Natural killer cell (primary cell): ENCODE data around the gene MT1X. TPM values are rescaled to one million over a fixed set of nuclear protein-coding genes. Genes with fewer than 3 reads are reported as not detected.
A peak's percentile ranks its signal among the peaks of the same experiment; 100 is the strongest.

Experiments used
- ATAC-seq, 3 donors: fragments of 150-1000 bp in 2 of 3; fragments of 200-7000 bp in 1 of 3; cut with Tn5 transposase; 1 replicate in 1 of 3; 2 replicates in 2 of 3; pipeline ENCODE4 v1.10.0; 2021; ENCODE audit warnings: mild to moderate bottlenecking in 2 of 3, moderate library complexity in 2 of 3
- DNase-seq, 2 donors: peaks; one replicate each; pipeline versions ENCODE4 v3.0.0 to v3.0.0-alpha.2; 2013 to 2021; ENCODE audit warnings: mixed read lengths in 1 of 2
- H3K27ac ChIP-seq: one replicate; pipeline ENCODE4 v1.5.1; 2013; ENCODE audit warnings: mild to moderate bottlenecking, low read length
- H3K27me3 ChIP-seq: one replicate; pipeline ENCODE4 v1.6.1; 2013; ENCODE audit warnings: low read length; ENCODE audit not compliant: control insufficient read depth, insufficient read depth
- H3K36me3 ChIP-seq: one replicate; pipeline ENCODE4 v1.6.1; 2013; ENCODE audit warnings: low read length; ENCODE audit not compliant: control insufficient read depth, insufficient read depth
- H3K4me1 ChIP-seq: one replicate; pipeline ENCODE4 v1.6.1; 2013; ENCODE audit warnings: low read length; ENCODE audit not compliant: control insufficient read depth, insufficient read depth
- H3K4me3 ChIP-seq: one replicate; pipeline ENCODE4 v1.5.1; 2013; ENCODE audit warnings: low read length
- H3K9me3 ChIP-seq: one replicate; pipeline ENCODE4 v1.6.1; 2013; ENCODE audit warnings: low read length; ENCODE audit not compliant: control insufficient read depth, insufficient read depth
- H3K27ac Mint-ChIP-seq, 2 donors: one replicate each; pipeline ENCODE4 v1.8.0; 2022; ENCODE audit warnings: mild to moderate bottlenecking in 2 of 2, mixed read lengths in 2 of 2, moderate library complexity in 1 of 2
- H3K27me3 Mint-ChIP-seq, 2 donors: one replicate each; pipeline ENCODE4 v1.8.0; 2022; ENCODE audit warnings: low read depth in 2 of 2, mixed read lengths in 2 of 2
- H3K36me3 Mint-ChIP-seq: one replicate; pipeline ENCODE4 v1.8.0; 2022; ENCODE audit warnings: mixed read lengths
- H3K4me1 Mint-ChIP-seq, 2 donors: one replicate each; pipeline ENCODE4 v1.8.0; 2022; ENCODE audit warnings: mixed read lengths in 2 of 2
- H3K4me3 Mint-ChIP-seq: one replicate; pipeline ENCODE4 v1.8.0; 2022; ENCODE audit warnings: mild to moderate bottlenecking, moderate library complexity, mixed read lengths
- H3K9me3 Mint-ChIP-seq, 2 donors: one replicate each; pipeline ENCODE4 v1.8.0; 2022; ENCODE audit warnings: mixed read lengths in 2 of 2
- WGBS: methylation state at CpG from one replicate; pipeline ENCODE4 v1.1.7; 2013; ENCODE audit warnings: missing lambda C conversion rate; ENCODE audit not compliant: insufficient coverage; 5-methylcytosine and 5-hydroxymethylcytosine counted together
- intact Hi-C: fragments of 100-400 bp; cut with micrococcal nuclease; formaldehyde crosslinking; loops from one replicate; pipeline ENCODE4 v1.14.2; 2022
- total RNA-seq, 4 donors: library from RNA; stranded (reverse); fragments of 120-200 nt in 1 of 4; gene quantifications; one replicate each; pipeline versions ENCODE4 v1.2.3 to v1.2.4, GENCODE V29; 2013 to 2022
- TF ChIP-seq, protein P1 (sequence below): fragments of 200-600 bp; IDR thresholded peaks from one replicate; pipeline ENCODE4 v1.8.0; 2022; ENCODE audit warnings: antibody characterized with exemption

MT1X gene
- total RNA-seq, 3 donors from 2014 or later (not counting 1 experiment from before 2014, with no cell fraction given): 17.6 to 23.1 (median 20.0) TPM

DNA sequence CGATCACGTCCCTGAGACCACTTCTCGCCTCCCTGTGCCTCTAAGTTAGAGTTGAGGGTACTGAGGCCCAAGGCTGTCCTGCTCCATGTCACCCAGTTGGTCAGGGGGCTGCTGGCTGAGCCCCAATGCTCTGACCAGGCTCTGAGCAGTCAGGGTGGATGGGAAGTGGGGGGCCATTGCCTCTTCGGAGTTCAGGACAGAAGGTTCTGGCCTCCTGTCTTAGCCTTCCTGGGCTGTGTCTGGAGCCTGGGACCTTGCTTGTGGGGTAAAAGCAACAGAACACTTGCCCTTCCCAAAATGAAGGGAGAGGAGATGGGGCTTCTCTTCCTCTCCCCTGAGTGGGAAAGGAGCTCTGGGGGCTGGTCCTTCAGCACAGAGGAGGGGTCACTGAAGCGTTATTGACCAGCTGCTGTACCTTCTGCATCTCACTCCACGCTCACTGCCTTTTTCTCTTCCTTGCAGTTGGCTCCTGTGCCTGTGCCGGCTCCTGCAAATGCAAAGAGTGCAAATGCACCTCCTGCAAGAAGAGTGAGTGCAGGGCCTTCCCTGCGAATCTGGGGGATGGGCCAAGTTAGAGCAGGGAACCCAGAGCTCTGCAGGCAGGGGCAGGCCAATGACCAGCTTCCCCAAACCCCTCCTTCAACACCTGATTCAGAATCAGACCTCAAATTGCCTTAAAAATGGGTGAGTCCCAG lies 580 bp downstream of the MT1X start:
- peak overlapping the region; percentile 48 for H3K27ac ChIP-seq
- DNase-seq (no peak), ATAC-seq (peak in 1 of 3 donors; percentile 2)
- peak overlapping the region; percentile 64 to 88 for H3K27ac Mint-ChIP-seq
- H3K4me3 Mint-ChIP-seq: peak overlapping the region; percentile 94
- TF ChIP-seq, protein P1, sequence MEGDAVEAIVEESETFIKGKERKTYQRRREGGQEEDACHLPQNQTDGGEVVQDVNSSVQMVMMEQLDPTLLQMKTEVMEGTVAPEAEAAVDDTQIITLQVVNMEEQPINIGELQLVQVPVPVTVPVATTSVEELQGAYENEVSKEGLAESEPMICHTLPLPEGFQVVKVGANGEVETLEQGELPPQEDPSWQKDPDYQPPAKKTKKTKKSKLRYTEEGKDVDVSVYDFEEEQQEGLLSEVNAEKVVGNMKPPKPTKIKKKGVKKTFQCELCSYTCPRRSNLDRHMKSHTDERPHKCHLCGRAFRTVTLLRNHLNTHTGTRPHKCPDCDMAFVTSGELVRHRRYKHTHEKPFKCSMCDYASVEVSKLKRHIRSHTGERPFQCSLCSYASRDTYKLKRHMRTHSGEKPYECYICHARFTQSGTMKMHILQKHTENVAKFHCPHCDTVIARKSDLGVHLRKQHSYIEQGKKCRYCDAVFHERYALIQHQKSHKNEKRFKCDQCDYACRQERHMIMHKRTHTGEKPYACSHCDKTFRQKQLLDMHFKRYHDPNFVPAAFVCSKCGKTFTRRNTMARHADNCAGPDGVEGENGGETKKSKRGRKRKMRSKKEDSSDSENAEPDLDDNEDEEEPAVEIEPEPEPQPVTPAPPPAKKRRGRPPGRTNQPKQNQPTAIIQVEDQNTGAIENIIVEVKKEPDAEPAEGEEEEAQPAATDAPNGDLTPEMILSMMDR: no peak
- H3K4me1 Mint-ChIP-seq: peaks cover 9 to 17% of the 10 kb centered on the region in 2 donors
- H3K27me3 Mint-ChIP-seq: no peaks in the 10 kb centered on the region
- H3K9me3 Mint-ChIP-seq: no peaks in the 10 kb centered on the region
- no peaks in the 10 kb centered on the region for H3K36me3 Mint-ChIP-seq
- WGBS: 40% methylated on average over 8 of the region's 8 CpGs
- intact Hi-C loops: loop anchor here (1.0 kb wide), 2 partner anchors 75 to 232 kb away; partner anchors contain the start of genes MT2A, NUDT21 and OGFOD1
- H3K4me1 ChIP-seq: peaks cover 20% of the 10 kb centered on the region
- no peaks in the 10 kb centered on the region for H3K27me3 ChIP-seq
- no peaks in the 10 kb centered on the region for H3K9me3 ChIP-seq
- no peaks in the 10 kb centered on the region for H3K36me3 ChIP-seq
- peak overlapping the region; percentile 52 for H3K4me3 ChIP-seq

DNA sequence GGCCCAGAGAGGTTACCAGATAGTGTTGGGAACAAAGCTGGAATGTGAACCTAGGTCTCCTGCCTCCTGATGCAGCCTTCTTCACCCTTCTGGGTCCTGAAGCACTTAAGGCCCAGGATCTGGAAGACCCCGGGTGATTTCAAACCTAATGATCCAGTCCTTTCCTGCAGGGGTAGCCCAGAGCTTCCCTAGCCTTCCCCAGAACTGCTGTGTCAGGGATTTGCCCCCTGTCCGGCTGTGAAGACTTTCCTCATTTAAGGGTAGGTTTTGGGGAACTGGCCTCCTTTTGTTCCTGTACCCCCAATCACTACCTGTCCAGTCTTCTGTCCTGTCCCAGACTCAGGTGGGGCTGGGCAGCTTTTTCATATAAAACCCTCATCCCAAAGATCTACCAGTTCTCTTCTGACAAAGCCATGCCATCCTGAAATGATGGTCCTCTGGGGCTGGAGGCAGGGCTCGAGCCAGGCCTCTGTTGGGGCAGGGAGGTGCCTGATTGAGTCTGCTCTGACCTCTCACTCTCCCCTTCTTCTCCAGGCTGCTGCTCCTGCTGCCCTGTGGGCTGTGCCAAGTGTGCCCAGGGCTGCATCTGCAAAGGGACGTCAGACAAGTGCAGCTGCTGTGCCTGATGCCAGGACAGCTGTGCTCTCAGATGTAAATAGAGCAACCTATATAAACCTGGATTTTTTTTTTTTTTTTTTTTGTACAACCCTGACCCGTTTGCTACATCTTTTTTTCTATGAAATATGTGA lies 1.3 kb downstream of the MT1X start:
- Mint-ChIP-seq H3K27ac (no peak overlapping the region), H3K9me3 (no peaks in the 10 kb centered on the region), H3K36me3 (no peaks in the 10 kb centered on the region), H3K4me1 (peaks cover 9 to 17% of the 10 kb centered on the region in 2 donors), H3K27me3 (peaks cover 0 to 4% of the 10 kb centered on the region in 2 donors), H3K4me3 (peak overlapping the region; percentile 53)
- no peak overlapping the region for H3K27ac ChIP-seq
- DNase-seq (no peak), ATAC-seq (no peak)
- WGBS: 85% methylated on average over 3 of the region's 5 CpGs
- intact Hi-C loops: no loop called here
- no peak overlapping the region for H3K4me3 ChIP-seq
- no peaks in the 10 kb centered on the region for H3K27me3 ChIP-seq
- TF ChIP-seq, protein P1: no peak
- H3K4me1 ChIP-seq: peaks cover 20% of the 10 kb centered on the region
- H3K9me3 ChIP-seq: no peaks in the 10 kb centered on the region
- H3K36me3 ChIP-seq: no peaks in the 10 kb centered on the region

DNA sequence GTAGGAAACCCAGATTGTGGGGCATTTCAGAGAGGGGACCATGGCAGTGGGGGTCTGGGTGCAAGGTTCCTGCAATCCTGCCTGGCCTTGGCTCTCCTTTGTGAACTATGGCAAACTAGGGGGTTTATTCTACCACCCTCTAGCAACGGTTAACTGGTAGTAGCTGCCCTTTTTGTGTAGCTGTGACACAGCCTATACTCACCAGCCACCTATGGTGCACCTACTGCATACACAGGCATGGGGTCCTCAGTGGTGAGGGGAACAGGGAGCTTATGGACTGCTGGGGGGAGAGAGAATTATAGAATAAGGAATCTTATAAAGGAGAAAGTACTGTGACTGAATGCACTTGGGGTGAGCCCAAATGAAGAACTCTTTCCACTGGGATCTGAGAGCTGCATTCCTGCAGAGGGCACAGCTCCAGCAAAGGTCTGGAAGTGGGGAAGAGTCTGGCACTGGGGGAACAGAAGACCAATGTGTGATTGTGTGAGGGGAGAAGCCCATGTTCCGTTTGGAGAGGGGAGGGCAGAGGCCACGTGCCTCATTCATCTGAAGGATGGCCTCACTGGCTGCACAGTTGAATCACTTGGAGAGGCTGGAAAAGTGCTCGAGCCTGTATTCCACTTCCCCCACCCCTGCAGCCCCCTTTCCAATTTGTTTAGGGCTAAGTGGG lies 2.1 kb downstream of the MT1X start:
- intact Hi-C loops: no loop called here
- Histone ChIP-seq H3K27ac (no peak overlapping the region), H3K9me3 (no peaks in the 10 kb centered on the region), H3K4me1 (peaks cover 20% of the 10 kb centered on the region), H3K27me3 (no peaks in the 10 kb centered on the region), H3K4me3 (no peak overlapping the region), H3K36me3 (no peaks in the 10 kb centered on the region)
- WGBS: 79% methylated on average over 3 of the region's 4 CpGs
- no peak overlapping the region for H3K27ac Mint-ChIP-seq
- no peaks in the 10 kb centered on the region for H3K9me3 Mint-ChIP-seq
- peaks cover 0 to 12% of the 10 kb centered on the region in 2 donors for H3K27me3 Mint-ChIP-seq
- no peaks in the 10 kb centered on the region for H3K36me3 Mint-ChIP-seq
- ATAC-seq: no peak
- peak overlapping the region; percentile 53 for H3K4me3 Mint-ChIP-seq
- H3K4me1 Mint-ChIP-seq: peaks cover 9 to 17% of the 10 kb centered on the region in 2 donors
- TF ChIP-seq, protein P1: no peak
- DNase-seq: no peak
